ENCODE data around the gene PI16.
A peak's percentile ranks its signal among the peaks of the same experiment; 100 is the strongest.

The PI16 gene, protein sequence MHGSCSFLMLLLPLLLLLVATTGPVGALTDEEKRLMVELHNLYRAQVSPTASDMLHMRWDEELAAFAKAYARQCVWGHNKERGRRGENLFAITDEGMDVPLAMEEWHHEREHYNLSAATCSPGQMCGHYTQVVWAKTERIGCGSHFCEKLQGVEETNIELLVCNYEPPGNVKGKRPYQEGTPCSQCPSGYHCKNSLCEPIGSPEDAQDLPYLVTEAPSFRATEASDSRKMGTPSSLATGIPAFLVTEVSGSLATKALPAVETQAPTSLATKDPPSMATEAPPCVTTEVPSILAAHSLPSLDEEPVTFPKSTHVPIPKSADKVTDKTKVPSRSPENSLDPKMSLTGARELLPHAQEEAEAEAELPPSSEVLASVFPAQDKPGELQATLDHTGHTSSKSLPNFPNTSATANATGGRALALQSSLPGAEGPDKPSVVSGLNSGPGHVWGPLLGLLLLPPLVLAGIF

DNA sequence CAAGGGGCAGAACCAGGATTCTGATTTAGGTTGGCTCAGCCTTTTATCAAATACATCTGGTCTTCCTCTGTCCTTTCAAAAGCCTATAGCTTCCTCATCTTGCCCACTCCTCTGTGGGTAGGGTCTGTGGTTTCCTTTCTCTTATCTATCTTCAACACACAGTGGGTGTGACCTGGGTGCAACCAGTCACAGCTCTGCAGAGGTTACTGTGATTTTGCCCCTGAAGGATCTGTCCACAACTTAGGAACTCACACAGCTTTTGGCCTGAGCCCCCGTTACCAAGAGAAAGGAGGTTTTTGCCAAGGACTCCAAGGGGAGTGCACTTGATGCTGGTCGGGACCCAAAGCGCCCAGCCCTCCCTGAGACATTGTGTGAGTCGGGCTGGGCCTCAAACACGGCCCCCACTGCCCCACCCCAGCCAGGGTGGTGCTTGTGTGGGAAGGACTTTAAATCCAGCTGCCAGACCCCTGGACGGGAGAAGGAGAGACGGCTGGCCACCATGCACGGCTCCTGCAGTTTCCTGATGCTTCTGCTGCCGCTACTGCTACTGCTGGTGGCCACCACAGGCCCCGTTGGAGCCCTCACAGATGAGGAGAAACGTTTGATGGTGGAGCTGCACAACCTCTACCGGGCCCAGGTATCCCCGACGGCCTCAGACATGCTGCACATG is at the start of gene PI16:
Gene PI16 (plus strand): TSS at position 477 of the 670 bp plus-strand sequence. CDS start 23 bp downstream, at position 500.
- DNase-seq: peak; percentile 42

GRCh38 chr6:36904851-36905393 is 49.6 kb upstream of the PI16 start:
- DNase-seq: no peak

DNA sequence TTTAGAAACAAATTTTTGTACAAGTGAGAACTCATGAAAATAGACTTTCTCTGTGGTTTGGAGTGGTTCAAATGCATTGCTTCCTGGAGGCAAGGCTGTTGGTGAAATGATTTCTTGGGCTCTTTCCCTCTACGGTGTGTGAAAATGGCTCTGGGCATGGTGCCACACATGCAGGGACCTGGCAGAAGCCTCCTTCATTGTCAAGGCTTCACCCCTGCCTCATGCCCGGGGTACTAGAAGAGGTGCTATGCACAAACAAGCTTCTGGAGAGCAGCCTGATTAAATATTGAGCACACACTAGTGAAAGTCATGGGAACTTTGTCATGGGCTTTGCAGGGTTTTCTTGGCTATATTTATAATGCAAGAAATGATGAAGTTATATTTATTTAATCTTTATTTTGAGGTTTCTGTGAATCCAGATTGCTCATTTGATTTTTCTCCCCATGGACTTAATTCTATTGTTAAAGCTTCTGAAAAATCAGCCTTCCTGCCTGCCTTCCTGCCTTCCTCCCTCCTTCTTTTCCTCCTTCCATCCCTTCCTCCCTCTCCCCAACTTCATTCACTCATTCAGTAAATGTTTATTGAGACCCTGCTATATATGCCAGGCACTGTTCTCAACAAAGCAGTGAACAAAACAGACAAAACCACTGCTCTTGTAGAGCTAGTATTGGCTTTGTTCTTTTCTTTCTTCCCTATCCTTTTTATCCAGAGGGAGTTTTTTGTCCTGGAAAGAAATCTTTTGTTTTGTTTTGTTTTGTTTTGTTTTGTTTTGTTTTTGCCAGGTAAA is 47.8 kb upstream of the PI16 start:
- no peak for DNase-seq

DNA sequence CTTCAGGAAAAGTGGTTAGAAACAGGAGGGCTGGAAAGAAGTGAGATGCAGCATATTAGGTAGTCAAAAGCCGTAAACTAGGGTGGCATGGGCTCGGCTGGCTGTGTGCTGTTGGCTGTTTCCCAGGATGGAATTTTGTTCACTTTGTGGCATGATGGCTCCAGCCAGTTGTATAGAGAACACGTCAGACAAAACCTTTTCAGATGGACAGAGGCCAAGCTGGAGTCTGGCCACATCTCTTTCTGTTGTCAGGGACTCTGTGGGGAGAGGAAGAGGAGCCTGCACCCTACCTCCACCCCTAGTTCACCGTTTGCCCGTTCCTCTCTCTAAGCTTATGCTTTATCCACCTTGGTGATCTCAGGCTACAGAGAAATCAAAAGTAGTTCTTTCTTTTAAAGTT is 46.8 kb upstream of the PI16 start:
- no peak for DNase-seq

- DNase-seq: no peak
Observed at GRCh38 chr6:36908747-36909146, 45.8 kb upstream of the PI16 start.

DNA sequence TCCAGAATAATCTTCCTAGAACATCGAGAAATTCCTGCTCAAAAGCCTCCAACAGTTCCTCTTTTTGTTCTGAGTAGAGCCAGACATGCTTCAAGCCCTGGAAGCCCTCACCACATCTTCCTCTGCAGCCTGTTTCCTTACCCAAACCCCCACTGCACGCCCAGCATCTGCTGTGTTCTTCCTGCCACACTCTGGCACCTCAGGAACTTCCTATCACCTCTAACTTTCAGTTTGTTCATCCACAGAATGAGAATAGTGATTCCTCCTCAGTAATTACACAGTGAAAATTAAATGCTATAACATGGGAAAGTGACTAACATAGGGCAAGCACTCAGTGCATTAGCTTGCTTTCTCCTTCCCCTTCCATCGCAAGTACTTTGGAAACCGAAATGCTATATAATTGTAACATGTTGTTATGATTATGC is 42.5 kb upstream of the PI16 start:
- DNase-seq: peak; percentile 40

DNA sequence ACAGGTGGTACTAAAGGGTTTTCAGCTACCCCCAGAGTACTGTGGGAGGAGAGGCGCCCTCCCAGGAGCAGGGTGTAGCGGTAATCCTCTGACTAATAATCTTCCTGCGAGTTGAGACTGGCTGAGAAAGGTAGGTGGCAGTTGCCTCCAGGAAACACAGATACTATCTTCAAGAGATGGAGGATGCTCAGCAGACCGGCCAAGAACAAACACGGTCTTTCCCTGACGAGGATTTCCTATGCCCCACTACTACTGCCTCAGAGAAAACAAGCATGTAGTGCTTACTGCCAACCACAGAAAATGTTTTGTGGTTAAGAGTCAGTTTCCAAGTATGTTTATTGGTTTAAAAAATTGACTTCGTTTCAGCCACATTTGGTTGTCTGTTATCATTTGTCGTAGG is 42.0 kb upstream of the PI16 start:
- peak; percentile 77 for DNase-seq

- peak; percentile 34 for DNase-seq
Observed at GRCh38 chr6:36913082-36913481, 41.5 kb upstream of the PI16 start.

GRCh38 chr6:36914227-36914794 is 40.2 kb upstream of the PI16 start:
- peak; percentile 80 for DNase-seq

- peak; percentile 16 for DNase-seq
Observed at GRCh38 chr6:36915599-36915998, 38.9 kb upstream of the PI16 start.

- DNase-seq: no peak
Observed at GRCh38 chr6:36916126-36916525, 38.4 kb upstream of the PI16 start.

DNA sequence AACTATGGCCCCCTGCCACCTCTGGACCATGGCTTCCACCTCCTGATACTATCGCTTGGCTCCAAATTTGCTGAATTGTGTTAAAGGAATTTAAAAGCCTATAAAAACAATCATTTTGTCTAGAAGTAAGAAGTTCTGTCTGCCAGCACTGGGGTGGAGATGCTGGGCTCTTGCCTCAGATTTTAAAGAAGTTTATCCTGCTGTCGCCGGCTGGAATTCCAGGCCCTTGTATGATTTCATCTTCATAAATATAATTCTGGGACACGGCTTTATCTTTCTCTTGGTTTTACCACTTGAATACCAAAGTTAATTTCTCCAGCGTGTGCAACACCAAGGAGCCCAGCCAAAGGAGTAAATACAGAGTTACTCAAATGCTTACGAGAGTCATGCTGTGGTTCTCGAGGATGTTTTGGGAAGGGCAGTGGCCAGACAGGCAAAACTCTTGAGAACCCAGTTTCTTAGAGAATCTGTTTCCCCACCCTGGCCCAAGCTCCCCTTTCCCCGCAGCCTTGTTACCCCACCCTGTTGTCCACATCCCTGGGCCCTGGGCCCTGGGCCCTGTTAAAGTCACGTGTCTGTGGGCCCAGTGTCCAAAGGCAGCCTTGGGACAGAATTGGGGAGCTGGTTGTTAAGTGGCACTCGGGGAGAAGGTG is 36.9 kb upstream of the PI16 start:
- DNase-seq: no peak

DNA sequence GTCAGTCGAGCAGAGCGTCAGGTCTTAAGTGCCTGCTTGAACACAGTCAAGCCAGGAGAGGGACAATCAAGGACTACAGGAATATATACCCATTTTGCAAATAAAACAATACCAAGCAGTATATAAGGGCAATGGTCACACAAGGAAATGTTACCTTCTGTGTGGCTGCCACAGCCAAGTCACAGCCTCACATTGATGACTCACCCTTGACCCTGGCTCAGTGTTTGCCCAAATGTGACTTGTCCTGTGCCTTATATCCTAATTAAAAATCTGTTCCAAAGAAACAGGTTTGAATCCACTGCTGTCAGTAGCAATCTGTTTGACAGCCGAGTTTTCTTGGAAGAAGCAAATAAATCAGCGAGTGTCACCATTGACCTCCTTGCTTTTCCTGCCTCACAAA is 34.5 kb upstream of the PI16 start:
- peak; percentile 27 for DNase-seq

DNA sequence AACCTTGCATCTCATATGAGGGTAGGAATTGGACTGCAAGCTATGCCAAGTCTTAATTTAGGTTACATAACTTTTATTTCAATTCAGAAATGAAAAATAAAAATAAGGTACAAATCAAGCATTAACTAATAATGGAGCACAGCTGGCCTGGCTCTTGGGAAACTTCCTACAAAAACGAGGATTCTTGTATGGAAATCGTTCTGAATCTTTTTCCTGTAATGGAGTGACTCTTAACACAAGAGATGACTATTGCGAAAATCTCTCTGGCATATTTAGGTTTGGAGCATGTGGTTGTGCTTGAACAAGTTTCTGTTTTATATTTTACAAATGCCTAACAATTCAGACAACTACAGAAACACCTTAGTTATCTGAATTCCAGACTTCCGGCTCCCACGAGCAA is 34.0 kb upstream of the PI16 start:
- peak; percentile 2 for DNase-seq

DNA sequence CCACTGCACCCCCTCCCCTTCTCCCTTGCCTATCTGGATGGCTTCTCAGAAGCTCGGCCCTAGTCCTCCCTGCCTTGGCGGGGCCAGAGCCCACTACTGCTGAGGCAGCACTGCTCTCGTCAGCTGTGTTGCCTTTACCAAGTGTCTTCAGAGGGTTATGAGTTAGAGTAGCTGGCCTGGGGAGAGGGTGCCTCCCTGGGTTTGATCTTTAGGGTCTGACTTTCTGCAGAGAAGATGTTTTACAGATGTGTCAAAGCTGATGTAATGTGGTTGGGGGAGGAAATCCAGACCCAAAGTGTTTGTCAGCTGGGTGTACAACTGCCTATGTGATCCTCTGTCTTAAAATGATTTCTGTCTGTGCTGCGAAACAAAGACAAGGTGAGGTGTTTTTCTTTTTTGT is 30.4 kb upstream of the PI16 start:
- DNase-seq: peak; percentile 61

DNA sequence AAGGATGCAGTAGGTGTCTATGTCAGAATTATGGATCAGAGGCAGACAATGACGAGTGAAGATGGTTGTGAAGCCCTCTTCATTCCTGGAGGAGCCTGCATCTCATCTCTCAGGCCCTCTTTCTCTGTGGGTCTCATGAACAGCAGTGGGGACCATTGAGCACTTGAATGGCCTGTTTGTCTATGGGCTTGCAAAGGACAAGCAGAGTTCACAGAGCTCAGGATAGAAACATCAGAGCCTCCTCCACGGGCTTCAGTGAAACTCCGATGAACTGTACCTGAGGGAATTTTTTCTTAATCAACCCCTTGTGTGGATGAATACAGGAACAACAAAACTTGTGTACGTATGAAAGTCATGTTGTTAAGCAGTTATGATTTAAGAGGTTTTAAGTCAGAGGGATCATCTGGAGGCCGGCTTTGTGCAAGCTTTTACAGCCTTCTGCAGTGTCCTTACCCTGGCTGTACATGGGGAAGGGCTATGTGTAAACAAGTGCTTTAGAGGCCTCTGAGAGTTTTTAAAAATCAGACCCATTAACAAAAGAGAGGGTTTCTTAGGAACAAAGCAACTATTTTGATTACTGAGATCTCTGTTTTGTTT is 29.7 kb upstream of the PI16 start:
- peak; percentile 29 for DNase-seq

GRCh38 chr6:36925809-36926208 is 28.7 kb upstream of the PI16 start:
- peak; percentile 23 for DNase-seq

- DNase-seq: peak; percentile 25
Observed at GRCh38 chr6:36926708-36927513, 27.6 kb upstream of the PI16 start.

- DNase-seq: peak; percentile 54
Observed at GRCh38 chr6:36927691-36928546, 26.6 kb upstream of the PI16 start.

GRCh38 chr6:36928547-36928918 is 26.0 kb upstream of the PI16 start:
- DNase-seq: no peak

All from islet precursor cell (in vitro differentiated cells).